Activated naive CD4-positive, alpha-beta T cell treated with anti-CD3 and anti-CD28 coated beads, Interleukin-2, amount 10 ng/mL, durations not matched to agents 7 days and 5 days (primary cell): ENCODE data around the gene KCTD2.

Source experiments
- CTCF ChIA-PET: fragments of 350-600 bp; sonication (Branson Sonifier 250); formaldehyde crosslinking; loops from one replicate; lab custom pipeline; 2021; ENCODE audit warnings: antibody characterized with exemption; lab: Charles Lee
- DNase-seq: peaks from one replicate; pipeline ENCODE4 v3.0.0-alpha.2; 2020
- H3K27ac Mint-ChIP-seq: one replicate; pipeline ENCODE4 v1.8.0; 2021; ENCODE audit warnings: mild to moderate bottlenecking, moderate library complexity, mixed read lengths
- H3K27me3 Mint-ChIP-seq: one replicate; pipeline ENCODE4 v1.8.0; 2021; ENCODE audit warnings: mild to moderate bottlenecking, mixed read lengths
- H3K36me3 Mint-ChIP-seq: one replicate; pipeline ENCODE4 v1.8.0; 2021; ENCODE audit warnings: mixed read lengths
- H3K4me1 Mint-ChIP-seq: one replicate; pipeline ENCODE4 v1.8.0; 2021; ENCODE audit warnings: mixed read lengths
- H3K4me3 Mint-ChIP-seq: one replicate; pipeline ENCODE4 v1.8.0; 2021; ENCODE audit warnings: mild to moderate bottlenecking, moderate library complexity, mixed read lengths
- H3K9me3 Mint-ChIP-seq: one replicate; pipeline ENCODE4 v1.8.0; 2021; ENCODE audit warnings: mixed read lengths

Gene KCTD2

GRCh38 chr17:75109407-75110233 is 62.6 kb downstream of the KCTD2 start, which contains the start of gene ARMC7:
ARMC7 (plus strand) TSS chr17:75109969; CDS start chr17:75110289, 320 bp downstream.
- peak within 1 kb of the TSS; percentile 80 for H3K27ac Mint-ChIP-seq
- no peaks in the 10 kb centered on the region for H3K9me3 Mint-ChIP-seq
- peaks cover 49% of the 10 kb centered on the region for H3K4me1 Mint-ChIP-seq
- peak; percentile 94 for DNase-seq
- peaks cover 15% of the 10 kb centered on the region for H3K36me3 Mint-ChIP-seq
- CTCF ChIA-PET, result interaction anchor here (0.6 to 2.8 kb wide), 5 partner anchors 23 to 148 kb away, joined by 3 to 16 read pairs (median 3); no protein-coding TSS in a partner anchor
- peak within 1 kb of the TSS; percentile 93 for H3K4me3 Mint-ChIP-seq
- H3K27me3 Mint-ChIP-seq, result peaks cover 12% of the 10 kb centered on the region

GRCh38 chr17:75110234-75110937 is 63.4 kb downstream of the KCTD2 start:
- peak overlapping the region; percentile 93 for H3K4me3 Mint-ChIP-seq

GRCh38 chr17:75111777-75112335 is 64.8 kb downstream of the KCTD2 start:
- DNase-seq, result no peak
- Mint-ChIP-seq H3K4me3 (peak overlapping the region; percentile 59), H3K27me3 (peaks cover 8% of the 10 kb centered on the region), H3K9me3 (no peaks in the 10 kb centered on the region), H3K36me3 (peaks cover 22% of the 10 kb centered on the region), H3K27ac (no peak overlapping the region), H3K4me1 (peaks cover 55% of the 10 kb centered on the region)
- CTCF ChIA-PET, result interaction anchor here (0.7 to 6.8 kb wide), 10 partner anchors 17 to 300 kb away, joined by 3 to 164 read pairs (median 5); partner anchors contain the start of gene NT5C

More at GRCh38 chr17:75110234-75110937, 63.4 kb downstream of the KCTD2 start:
- peak; percentile 35 for DNase-seq
- Mint-ChIP-seq H3K27ac (peak overlapping the region; percentile 62), H3K27me3 (peaks cover 12% of the 10 kb centered on the region), H3K36me3 (peaks cover 19% of the 10 kb centered on the region), H3K9me3 (no peaks in the 10 kb centered on the region), H3K4me1 (peaks cover 55% of the 10 kb centered on the region)
- CTCF ChIA-PET, result interaction anchor here (0.6 to 6.8 kb wide), 9 partner anchors 18 to 302 kb away, joined by 3 to 164 read pairs (median 3); partner anchors contain the start of gene NT5C

- DNase-seq, result peak; percentile 95
- no peaks in the 10 kb centered on the region for H3K9me3 Mint-ChIP-seq
- CTCF ChIA-PET, result interaction anchor here (0.7 to 6.8 kb wide), 54 partner anchors 8 to 384 kb away, joined by 3 to 164 read pairs (median 5); partner anchors contain the start of genes CDR2L, JPT1, MIF4GD and MRPL58
- H3K4me1 Mint-ChIP-seq, result peaks cover 53% of the 10 kb centered on the region
- H3K36me3 Mint-ChIP-seq, result peaks cover 26% of the 10 kb centered on the region
- H3K27ac Mint-ChIP-seq, result peak overlapping the region; percentile 89
- H3K27me3 Mint-ChIP-seq, result peaks cover 2% of the 10 kb centered on the region
- H3K4me3 Mint-ChIP-seq, result peak overlapping the region; percentile 77
Observed at GRCh38 chr17:75113798-75114551, 67.0 kb downstream of the KCTD2 start.

- peaks cover 26% of the 10 kb centered on the region for H3K36me3 Mint-ChIP-seq
- DNase-seq, result no peak
- CTCF ChIA-PET, result interaction anchor here (0.7 to 6.8 kb wide), 45 partner anchors 9 to 383 kb away, joined by 3 to 164 read pairs (median 5); partner anchors contain the start of genes JPT1, MIF4GD, MRPL58 and MRPS7
- H3K27me3 Mint-ChIP-seq, result no peaks in the 10 kb centered on the region
- peaks cover 49% of the 10 kb centered on the region for H3K4me1 Mint-ChIP-seq
- H3K27ac Mint-ChIP-seq, result peak overlapping the region; percentile 89
- no peaks in the 10 kb centered on the region for H3K9me3 Mint-ChIP-seq
- peak overlapping the region; percentile 77 for H3K4me3 Mint-ChIP-seq
Observed at GRCh38 chr17:75114552-75115314, 67.7 kb downstream of the KCTD2 start.
